Spleen (tissue), 7 donors: Measurements from ENCODE around the gene ZBED2.

ENCODE experiments used
- POLR2A ChIP-seq, 3 donors: fragments of 450-650 bp; IDR thresholded peaks; one replicate each; pipeline ENCODE4 v1.5.1; 2017; ENCODE audit warnings: antibody characterized with exemption in 3 of 3, mild to moderate bottlenecking in 1 of 3
- POLR2AphosphoS5 ChIP-seq, 3 donors: sonication (generic); formaldehyde crosslinking; IDR thresholded peaks; one replicate each; pipeline ENCODE4 v1.5.1; 2017; ENCODE audit warnings: antibody characterized with exemption in 3 of 3
- TF ChIP-seq, protein P1 (sequence below), 11 experiments: fragments of 200-600 bp in 7 of 11; fragments of 450-650 bp in 4 of 11; sonication (generic) in 4 of 11; IDR thresholded peaks in 8 of 11; conservative IDR thresholded peaks in 3 of 11; 1 replicate in 7 of 11; 2 replicates in 4 of 11; pipeline versions ENCODE4 v1.4.0 to v1.8.0; 2016 to 2021; ENCODE audit warnings: antibody characterized with exemption in 11 of 11, inconsistent platforms in 4 of 11, mild to moderate bottlenecking in 1 of 11
- donor health status: DM: no; HTN: no; CAD: no; lungs with moderate emphysema.
- donor health status: DM: no; HTN: no; CAD: no.
- donor health status: DM: no; HTN: no; CAD: no.

DNA sequence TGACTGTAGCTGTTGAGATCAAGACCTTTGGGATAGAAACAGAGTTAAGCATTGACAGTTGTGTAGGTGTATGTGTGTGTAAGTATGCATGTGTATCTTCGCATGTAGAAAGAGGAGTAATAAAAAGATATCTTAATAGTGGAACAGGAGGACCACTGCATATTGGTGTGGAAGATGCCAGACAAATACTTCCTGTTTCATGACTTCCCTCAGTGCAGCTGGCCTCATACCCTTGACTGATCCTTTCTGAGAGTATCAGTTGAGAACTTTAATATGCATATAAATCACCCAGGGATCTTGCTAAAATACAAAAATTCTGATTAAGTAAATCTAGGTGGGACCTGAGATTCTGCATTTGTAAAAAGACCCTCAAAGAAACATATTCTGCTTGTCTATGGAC is 8.5 kb upstream of the ZBED2 start:
- TF ChIP-seq, protein P1, sequence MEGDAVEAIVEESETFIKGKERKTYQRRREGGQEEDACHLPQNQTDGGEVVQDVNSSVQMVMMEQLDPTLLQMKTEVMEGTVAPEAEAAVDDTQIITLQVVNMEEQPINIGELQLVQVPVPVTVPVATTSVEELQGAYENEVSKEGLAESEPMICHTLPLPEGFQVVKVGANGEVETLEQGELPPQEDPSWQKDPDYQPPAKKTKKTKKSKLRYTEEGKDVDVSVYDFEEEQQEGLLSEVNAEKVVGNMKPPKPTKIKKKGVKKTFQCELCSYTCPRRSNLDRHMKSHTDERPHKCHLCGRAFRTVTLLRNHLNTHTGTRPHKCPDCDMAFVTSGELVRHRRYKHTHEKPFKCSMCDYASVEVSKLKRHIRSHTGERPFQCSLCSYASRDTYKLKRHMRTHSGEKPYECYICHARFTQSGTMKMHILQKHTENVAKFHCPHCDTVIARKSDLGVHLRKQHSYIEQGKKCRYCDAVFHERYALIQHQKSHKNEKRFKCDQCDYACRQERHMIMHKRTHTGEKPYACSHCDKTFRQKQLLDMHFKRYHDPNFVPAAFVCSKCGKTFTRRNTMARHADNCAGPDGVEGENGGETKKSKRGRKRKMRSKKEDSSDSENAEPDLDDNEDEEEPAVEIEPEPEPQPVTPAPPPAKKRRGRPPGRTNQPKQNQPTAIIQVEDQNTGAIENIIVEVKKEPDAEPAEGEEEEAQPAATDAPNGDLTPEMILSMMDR (IDR thresholded peaks at IDR 0.05 in 8 of 11, conservative IDR thresholded peaks at IDR 0.05 in 3 of 11), result no peak
- TF ChIP-seq POLR2A (IDR thresholded peaks at IDR 0.05) (no peak), POLR2AphosphoS5 (IDR thresholded peaks at IDR 0.05) (no peak)
